Stimulated activated CD8-positive, alpha-beta memory T cell treated with anti-CD3 and anti-CD28 coated beads, Interleukin-15, amount 100 ng/mL, for 1 hour (primary cell): Measurements from ENCODE around the gene TAL2.

Experiments
- DNase-seq: peaks from one replicate; pipeline ENCODE4 v3.0.0-alpha.2; 2020; ENCODE audit warnings: low read depth

Gene TAL2

DNA sequence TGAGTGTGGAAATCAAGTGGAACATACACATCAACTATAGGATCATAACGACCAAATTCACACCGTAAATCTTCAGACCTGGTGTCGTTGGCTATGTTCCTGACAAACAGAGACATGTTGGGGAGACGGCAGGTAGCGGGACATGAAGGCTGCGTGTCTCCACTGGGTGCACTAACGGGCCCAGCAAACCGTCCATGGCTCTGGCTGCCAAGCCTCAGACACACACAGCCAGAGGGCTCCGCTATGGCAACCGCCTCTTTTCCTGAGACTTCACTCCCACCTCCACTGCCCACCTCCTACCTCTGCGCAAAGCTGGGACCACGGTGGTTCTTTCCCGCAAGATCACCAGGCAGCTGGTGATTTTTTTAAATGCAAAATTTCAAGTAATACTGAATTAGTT is 48.4 kb downstream of the TAL2 start:
- no peak for DNase-seq

DNA sequence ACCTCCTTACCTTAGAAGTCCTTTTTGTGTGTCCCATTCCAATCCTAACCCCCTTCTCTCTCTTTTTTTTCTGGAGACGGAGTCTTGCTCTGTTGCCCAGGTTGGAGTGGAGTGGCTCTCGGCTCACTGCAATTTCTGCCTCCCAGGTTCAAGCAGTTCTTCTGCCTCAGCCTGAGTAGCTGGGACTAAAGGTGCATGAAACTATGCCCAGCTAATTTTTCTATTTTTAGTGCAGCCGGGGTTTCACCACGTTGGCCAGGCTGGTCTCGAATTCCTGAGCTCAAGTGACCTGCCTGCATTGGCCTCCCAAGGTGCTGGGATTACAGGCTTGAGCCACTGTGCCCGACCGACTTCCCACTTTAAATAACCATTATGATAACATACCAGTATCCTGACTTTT is 49.6 kb downstream of the TAL2 start:
- DNase-seq = no peak

DNA sequence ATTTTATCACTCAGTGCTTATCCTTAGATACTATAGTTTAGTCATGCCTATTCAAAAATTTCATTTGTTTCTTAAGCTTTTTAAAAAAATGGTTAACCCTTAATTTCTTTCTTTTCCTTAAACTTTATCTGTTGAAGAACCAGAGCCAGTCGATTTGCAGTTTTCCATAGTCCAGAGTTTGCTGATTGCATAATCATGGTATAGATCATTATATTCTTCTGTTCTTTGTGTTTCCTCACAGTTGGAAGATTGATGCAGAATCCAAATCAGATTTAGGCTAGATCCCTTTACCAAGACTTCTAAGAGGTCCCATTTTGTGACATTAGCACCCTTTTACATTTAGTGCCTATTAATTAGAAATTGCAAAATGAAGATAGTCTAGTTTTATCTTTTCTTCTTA is 50.0 kb downstream of the TAL2 start:
- no peak for DNase-seq
